ENCODE results near the gene ANKRD13B.

DNA sequence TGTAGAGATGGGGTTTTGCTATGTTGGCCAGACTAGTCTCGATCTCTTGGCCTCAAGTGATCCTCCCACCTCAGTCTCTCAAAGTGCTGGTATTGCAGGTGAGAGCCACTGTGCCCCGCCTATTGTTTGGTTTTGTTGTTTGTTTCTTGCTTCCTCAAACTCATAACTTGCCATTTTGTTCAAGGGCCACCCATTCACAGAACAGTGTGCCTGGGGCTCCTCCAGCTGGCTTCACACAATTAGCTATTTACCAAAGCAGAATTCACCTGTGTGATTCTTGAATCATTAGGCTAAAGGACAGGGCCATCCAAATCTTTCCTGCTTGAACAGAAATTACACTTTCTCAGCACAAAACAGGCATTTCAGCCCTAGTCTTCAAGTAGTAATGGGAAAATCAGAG lies 33.3 kb upstream of the ANKRD13B start:
- TF ChIP-seq, protein P1, sequence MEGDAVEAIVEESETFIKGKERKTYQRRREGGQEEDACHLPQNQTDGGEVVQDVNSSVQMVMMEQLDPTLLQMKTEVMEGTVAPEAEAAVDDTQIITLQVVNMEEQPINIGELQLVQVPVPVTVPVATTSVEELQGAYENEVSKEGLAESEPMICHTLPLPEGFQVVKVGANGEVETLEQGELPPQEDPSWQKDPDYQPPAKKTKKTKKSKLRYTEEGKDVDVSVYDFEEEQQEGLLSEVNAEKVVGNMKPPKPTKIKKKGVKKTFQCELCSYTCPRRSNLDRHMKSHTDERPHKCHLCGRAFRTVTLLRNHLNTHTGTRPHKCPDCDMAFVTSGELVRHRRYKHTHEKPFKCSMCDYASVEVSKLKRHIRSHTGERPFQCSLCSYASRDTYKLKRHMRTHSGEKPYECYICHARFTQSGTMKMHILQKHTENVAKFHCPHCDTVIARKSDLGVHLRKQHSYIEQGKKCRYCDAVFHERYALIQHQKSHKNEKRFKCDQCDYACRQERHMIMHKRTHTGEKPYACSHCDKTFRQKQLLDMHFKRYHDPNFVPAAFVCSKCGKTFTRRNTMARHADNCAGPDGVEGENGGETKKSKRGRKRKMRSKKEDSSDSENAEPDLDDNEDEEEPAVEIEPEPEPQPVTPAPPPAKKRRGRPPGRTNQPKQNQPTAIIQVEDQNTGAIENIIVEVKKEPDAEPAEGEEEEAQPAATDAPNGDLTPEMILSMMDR (conservative IDR thresholded peaks at IDR 0.05) = no peak; the same call in 1 of the 2 replicates
- TF ChIP-seq ZFX (IDR thresholded peaks at IDR 0.05) = no peak
